NCI-H2196 (cell line): ENCODE measurements around the gene ZNF836.
"Not testable (repeated sequence)": the region's sequence is repeated elsewhere in the genome, so short reads cannot be mapped to it uniquely, and the experiment has no call there.

ENCODE experiments used
- DNase-seq: peaks from one replicate; lab custom pipeline; 2025; ENCODE audit not compliant: unreplicated experiment; lab: John Stamatoyannopoulos, UW

Gene ZNF836

GRCh38 chr19:52171321-52172169, at the start of gene ZNF836:
TSS of gene ZNF836 (minus strand) at chr19:52171621. CDS start at chr19:52168072, 3,549 bp downstream.
- DNase-seq = peak; percentile 75

GRCh38 chr19:52221031-52221430, 49.6 kb upstream of the ZNF836 start:
- DNase-seq = no peak

- no peak for DNase-seq
Measured at GRCh38 chr19:52219611-52220010, 48.2 kb upstream of the ZNF836 start.

- no peak for DNase-seq
Measured at GRCh38 chr19:52217576-52217975, 46.2 kb upstream of the ZNF836 start.

GRCh38 chr19:52216401-52216800, 45.0 kb upstream of the ZNF836 start:
- no peak for DNase-seq

- no peak for DNase-seq
Measured at GRCh38 chr19:52214241-52214640, 42.8 kb upstream of the ZNF836 start.

GRCh38 chr19:52212572-52213255, 41.3 kb upstream of the ZNF836 start:
- no peak for DNase-seq

GRCh38 chr19:52211926-52212571, 40.6 kb upstream of the ZNF836 start:
- DNase-seq = no peak

GRCh38 chr19:52211203-52211602, 39.8 kb upstream of the ZNF836 start:
- no peak for DNase-seq

GRCh38 chr19:52206481-52206880, 35.1 kb upstream of the ZNF836 start:
- DNase-seq = no peak

GRCh38 chr19:52200755-52201391, 29.5 kb upstream of the ZNF836 start:
- not testable (repeated sequence) for DNase-seq

GRCh38 chr19:52200044-52200443, 28.6 kb upstream of the ZNF836 start:
- no peak for DNase-seq

GRCh38 chr19:52198678-52199077, 27.3 kb upstream of the ZNF836 start:
- no peak for DNase-seq

- no peak for DNase-seq
Measured at GRCh38 chr19:52197964-52198363, 26.5 kb upstream of the ZNF836 start.

- no peak for DNase-seq
Measured at GRCh38 chr19:52196256-52196967, 25.0 kb upstream of the ZNF836 start.

- DNase-seq = no peak
Measured at GRCh38 chr19:52191951-52192350, 20.5 kb upstream of the ZNF836 start.

GRCh38 chr19:52191389-52191788, 20.0 kb upstream of the ZNF836 start:
- DNase-seq = no peak

GRCh38 chr19:52190487-52191293, 19.3 kb upstream of the ZNF836 start:
- no peak for DNase-seq

- DNase-seq = peak; percentile 100
Measured at GRCh38 chr19:52189735-52190486, 18.5 kb upstream of the ZNF836 start, which contains the start of gene PPP2R1A. TSS of gene PPP2R1A (plus strand) at chr19:52190052. CDS start at chr19:52190097, 45 bp downstream.
